ENCODE data around the gene FYCO1.

FYCO1 gene

DNA sequence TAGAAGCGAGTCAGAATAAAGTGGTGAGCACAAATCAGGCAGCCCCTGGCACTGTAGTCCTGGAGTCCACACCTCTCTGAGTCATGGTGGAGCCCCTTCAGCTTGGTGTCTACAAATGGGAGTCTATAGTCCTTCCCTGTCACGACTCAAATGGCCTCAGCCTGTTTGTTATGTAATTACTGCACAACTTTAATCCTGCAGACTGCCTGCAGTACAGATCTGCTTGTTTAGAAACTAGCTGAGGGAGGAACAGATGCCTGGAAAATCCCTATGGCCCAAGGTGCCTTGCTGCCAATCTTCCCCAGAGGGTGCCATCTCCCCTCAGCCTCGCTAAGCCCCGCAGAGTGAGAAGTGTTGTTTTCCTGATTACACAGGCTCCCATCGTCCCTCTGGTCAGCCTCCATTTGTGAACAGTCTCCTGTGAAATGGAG is 56.3 kb downstream of the FYCO1 start:
- DNase-seq: no peak

DNA sequence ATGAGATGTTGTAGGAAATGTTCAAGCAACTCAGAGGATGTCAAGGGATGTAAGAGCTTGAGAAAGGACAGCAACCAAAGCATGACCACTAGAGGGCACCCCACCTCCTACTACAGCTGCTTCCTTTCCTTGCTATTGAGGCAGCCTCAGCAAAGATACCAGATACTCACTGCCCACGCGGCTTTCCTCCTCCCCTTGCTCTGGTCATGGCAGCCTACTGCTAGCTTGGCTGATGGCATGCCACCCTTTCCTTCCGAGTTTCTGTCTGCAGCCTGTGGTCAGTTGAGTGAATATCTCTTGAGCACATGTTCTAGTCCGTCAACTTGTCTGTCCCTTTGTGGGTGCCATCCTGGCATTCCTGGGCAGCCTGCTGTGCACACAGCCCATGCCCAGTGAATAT is 56.8 kb downstream of the FYCO1 start:
- peak; percentile 63 for DNase-seq

DNA sequence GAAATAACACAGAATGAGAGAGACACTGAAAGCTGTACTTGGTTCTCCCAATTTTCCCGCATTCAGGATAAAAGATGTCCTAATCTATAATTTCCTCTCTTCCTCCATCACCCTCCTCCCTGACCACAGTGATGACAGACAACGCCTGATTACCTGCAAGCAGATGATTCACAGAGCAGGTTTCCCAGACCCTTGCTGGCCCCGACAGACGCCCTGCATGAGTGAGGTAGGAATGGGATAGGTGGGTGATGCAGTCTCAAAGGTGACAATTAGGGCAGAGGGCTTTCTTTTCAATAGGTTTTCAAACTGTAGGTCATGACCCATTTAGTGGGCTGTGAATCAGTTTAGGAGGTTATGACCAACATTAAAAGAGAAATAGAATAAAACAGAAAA is 57.6 kb downstream of the FYCO1 start:
- DNase-seq: no peak

DNA sequence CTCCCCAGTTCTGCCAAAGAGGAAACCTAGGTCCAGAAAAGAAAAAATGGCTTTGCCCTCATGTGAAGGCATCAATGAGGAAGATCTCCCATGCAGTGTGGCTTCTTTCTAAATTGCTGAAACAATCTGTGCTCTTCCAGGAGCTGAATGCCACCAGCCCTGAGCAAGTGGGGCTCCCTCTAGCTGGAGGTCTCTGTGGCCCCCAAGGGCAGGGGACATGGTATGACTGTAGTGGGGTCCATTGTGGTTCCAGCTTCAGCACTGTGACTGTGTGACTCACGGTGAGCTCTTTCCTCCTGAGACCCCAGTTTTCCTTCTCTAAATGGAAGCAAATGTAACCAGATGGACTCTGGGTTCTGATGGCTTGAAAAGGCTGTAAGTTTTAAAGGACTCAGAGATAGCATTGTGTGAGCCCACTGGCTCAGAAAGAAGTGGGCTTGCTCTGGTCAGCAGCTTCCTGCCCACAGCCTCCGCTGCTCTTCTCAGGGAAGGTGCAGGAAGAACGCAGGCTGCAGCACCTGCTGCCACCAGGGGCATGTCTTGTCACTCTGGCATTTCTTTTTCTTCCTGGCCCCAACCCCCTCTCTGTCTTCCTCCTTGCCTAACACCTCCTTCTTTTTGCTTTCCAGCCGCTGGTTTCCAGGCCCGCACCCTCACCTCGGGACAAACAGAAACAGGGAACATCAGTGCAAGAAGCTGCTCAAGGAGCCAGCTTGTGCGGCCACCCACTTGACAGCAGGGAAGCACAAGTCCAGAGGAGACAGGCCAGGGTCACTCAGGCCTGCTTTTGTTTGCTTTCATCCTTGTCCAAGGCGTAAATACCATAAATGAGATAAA is 58.2 kb downstream of the FYCO1 start:
- DNase-seq: no peak

DNA sequence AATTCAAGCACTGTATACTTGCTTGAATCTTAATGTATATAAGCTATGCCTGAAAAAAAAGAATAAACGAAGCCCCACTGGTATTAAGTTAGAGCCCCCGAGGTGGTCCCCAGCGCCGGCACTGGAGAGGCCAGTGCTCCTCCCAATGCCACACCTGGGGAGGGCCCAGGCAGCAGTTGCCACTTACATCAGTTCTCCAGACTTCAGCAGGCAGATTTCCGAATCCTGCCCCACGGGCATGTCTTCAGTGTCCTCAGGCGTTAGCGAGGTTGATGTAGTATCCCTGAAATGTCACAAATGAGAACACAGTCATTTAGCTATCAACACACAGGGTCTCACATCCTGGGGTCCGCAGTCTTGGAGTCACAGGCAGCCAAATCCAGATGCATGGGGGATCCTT is 59.4 kb downstream of the FYCO1 start:
- DNase-seq: no peak

- no peak for DNase-seq
Measured at GRCh38 chr3:45933591-45933990, 62.0 kb downstream of the FYCO1 start.

GRCh38 chr3:45932112-45932511 is 63.5 kb downstream of the FYCO1 start:
- DNase-seq: no peak

DNA sequence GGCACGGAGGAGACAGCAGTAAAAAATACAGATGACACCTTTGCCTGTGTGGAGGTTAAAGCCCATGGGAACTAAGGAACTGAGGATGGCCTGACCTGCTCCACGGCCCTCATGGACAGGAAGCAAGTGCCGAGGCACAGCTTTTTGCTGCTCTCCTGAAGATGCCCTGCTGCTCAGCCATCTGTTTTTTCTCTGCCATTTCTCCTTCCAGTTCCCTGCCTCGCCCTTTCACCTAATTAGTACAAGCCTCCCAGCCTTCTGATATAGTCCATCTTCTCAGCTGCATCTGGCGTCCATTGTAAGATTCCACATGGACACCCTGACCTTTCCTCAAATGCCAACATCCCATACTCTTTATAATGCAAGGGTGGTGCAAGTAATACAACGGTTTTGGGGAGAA is 64.1 kb downstream of the FYCO1 start:
- DNase-seq: no peak

- peak; percentile 30 for DNase-seq
Measured at GRCh38 chr3:45929042-45929679, 66.5 kb downstream of the FYCO1 start.

GRCh38 chr3:45927881-45928280 is 67.7 kb downstream of the FYCO1 start:
- no peak for DNase-seq

GRCh38 chr3:45923755-45924154 is 71.9 kb downstream of the FYCO1 start:
- DNase-seq: no peak

DNA sequence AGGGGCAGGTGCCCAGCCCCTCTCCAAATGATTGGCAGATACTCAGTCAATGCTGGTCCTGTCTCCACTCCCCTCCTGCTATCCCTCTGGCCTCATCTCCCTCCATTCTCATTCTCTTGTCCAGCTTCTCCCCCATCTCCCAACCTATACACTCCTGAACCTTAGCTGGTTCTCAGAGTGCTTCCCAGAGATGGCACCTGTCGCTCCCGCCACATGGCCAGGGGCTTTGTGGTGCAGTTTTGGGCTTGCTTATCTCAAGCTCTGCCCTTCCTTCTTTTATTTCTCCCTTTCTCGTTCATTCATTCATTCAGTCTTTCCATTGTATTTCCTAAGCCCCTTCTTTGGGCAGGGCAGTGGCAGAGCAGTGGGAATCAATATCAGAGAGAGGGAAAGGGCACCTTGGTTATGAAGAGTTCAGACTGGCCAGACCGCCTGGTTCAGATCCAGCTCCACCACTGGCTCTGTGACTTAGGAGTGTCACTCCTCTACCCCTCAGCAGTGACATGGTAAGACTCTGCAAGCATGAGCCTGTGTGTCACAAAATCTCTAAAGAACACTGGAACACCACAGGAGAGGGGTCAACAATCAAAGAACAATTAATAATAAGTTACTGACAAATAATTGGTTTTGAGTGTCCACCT is 72.6 kb downstream of the FYCO1 start:
- no peak for DNase-seq

- DNase-seq: no peak
Measured at GRCh38 chr3:45922039-45922326, 73.6 kb downstream of the FYCO1 start.

DNA sequence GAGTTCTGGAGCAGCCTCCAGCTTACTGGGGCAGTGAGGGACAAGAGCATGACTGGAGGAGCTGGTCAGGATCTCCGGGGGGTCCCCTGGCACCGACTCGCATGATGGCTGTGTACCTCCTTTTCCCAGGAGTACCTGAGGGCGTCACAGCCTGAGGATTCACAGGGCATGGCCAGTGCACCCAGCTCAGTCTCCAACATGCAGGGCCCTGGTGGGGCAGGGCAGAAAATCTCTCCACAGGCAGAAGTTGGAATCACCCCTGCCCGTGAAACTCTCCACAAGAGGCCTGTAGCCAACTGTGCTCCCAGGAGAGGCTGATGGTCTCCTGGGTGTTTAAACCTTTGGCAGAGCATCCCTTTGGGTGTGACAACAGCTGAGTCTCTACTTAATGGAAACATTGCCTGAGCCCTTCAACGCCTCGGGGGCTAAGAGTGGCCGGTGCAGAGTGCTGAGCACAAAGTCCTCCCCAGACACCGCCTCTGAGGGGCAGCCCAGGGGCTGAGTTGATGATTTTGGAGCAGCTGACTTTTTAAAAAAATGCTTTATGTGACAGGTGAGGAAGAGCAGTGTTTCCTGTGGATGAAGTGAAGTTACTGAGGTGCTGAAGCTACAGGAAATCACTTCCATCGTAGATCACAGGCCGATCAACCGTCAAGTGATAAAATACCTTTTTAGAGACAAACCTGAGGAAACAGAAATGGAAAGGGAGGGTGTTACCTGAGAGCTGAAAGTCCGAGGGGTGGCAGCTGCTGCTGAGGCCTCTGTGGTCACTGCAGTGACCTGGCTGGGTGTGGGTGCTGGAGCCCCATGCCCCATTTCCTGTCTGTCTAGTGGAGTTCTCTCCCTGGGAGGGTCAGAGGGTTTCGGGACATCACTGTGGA is 74.2 kb downstream of the FYCO1 start:
- no peak for DNase-seq

- no peak for DNase-seq
Measured at GRCh38 chr3:45917146-45917898, 78.3 kb downstream of the FYCO1 start.

DNA sequence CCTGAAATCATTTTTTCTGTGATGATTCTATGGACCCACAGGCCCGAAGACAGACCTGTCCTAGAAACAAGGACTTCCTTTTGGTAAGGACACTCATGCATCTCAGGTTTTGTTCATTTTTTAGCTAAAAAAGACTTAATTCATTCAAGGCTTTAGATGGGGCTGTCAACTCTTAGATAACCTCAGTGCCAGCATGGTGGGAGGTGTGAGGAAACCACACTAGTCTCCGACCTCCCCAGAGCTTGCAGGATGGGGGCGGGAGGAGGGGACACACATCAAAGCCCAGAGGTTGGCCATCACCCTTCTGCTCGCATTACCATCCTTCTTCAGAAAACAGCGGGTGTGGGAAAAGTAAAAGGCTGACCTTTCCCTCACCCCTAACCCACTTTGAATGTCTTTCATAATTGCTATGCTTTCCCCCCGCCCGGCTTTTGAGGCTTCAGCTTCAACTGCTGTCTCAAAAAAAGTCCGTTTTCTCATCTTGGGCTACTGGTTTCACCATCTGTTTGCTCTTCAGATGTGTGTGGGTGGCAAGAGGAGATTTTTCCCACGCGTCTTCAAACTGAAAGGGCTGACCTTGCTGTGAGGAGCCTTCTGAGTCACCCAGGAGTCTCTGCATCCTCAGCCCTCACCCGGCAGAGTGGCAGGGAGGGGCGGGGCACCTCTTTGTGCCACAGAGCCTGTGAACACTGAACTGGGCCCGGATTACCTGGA is 79.9 kb downstream of the FYCO1 start:
- DNase-seq: no peak

- no peak for DNase-seq
Measured at GRCh38 chr3:45915059-45915439, 80.6 kb downstream of the FYCO1 start.

GRCh38 chr3:45914362-45915058 is 81.1 kb downstream of the FYCO1 start:
- no peak for DNase-seq

DNA sequence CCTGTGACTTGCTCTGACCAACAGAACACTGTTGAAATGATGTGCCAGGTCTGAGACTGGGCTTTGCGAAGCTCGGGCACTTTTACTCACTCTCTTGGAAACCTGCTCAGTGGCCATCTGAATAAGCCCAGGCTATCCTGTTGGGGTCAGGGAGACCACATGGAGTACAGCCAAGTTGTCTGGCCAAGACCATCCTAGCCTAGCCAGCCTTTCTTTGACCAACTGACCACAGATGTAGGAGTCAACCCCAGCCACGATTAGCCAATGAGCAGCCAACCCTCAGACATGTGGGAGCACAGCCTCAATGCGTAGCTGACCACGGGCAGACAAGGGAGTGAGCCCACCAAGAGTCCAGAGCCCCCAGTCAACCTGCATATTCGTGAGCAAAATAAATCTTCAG is 83.2 kb downstream of the FYCO1 start:
- DNase-seq: no peak

DNA sequence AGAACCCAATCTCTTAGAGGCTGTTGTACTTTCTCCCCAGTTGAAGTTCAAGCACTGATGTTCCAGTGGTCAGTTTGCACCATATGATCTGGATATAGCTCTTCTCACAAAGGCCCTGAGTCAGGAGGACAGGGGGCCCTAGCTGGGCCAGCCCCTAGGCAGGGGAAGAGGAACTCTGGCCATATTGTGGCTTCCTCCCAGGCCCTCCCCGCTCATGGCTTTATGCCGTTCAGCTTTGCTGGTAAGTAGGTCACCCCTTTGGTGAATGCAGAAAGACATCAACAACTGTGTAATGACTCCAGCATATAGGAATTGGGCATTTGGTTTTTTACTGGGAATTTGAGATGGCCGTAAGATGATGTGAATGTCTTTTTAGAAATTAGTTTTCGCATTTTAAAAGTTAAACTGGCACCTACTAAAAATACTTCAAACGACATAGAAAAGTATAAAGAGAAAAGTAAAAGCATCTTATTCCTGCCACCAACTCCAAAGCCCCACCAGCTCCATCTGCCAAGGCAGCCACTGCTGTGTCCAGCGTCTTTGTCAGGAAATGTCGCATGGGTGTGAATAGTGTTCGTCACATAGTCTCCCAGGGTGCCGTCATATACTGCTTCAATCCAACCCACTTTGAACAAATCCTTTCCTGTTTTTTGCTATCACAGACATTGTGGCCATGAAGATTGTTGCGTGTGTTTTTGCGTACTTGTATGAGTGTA is 84.0 kb downstream of the FYCO1 start:
- no peak for DNase-seq

DNA sequence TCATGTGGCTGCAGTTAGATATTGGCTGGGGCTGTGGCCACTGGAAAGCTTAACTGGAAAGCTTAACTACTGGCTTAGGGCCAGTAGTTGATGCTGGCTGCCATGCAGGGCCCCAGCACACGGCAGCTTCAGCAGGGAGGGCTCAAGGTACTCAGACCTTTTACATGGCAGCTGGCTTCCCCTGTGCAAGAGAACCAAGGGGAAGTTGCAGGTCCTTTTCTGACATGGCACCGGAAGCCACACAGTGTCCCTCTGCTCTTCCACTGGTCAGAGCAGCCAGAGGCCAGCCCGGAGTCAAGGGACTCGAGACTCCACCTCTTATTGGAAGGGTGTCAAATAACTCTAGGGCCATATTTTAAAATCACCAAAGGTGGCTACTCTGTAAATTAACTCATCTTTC is 84.7 kb downstream of the FYCO1 start:
- no peak for DNase-seq

All from KG1 (cell line).